GM21515 (cell line): ENCODE measurements around the gene SRP68.

Source experiments
- ATAC-seq: cut with Tn5 transposase; IDR thresholded peaks from one replicate; pipeline ENCODE4 v1.9.1; 2021; ENCODE audit not compliant: unreplicated experiment

Gene SRP68

DNA sequence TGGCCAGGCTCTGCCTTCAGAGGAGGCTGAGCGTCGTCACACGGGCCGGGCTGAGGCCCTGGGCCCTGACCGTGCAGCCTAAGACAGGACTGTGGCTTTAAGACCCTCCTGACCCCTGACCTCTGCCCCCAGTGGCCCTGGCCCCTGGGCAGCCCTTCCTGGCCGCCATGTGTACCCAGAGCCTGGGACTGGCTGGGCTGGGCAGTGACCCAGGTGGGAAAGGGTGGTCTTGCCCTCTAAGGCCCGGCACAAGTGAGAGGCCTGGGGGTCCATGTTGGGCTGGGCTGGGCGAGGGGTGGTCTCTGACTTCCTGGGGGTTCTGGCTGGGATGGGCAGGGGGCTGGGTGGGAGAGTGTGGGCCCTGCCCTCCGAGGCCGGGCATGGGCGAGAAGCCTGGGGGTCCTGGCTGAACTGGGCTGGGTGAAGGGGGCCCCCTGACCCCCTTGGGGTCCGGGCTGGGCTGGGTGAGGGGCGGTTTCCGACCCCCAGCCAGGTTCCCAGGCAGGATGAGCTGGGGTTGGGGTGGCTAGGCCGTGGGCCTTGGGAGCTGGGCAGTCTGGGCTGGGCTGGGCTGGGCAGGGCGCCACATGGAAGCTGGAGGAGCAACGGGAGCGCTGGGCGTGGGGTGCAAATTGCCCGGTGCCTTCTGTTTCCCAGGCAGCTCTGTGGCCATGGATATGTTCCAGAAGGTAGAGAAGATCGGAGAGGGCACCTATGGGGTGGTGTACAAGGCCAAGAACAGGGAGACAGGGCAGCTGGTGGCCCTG is 71.4 kb downstream of the SRP68 start, which contains the start of gene CDK3:
Gene CDK3, plus strand, starts transcription at position 101 of the 767 bp plus-strand sequence. Its CDS starts 571 bp downstream, at position 672.
- ATAC-seq = no peak

DNA sequence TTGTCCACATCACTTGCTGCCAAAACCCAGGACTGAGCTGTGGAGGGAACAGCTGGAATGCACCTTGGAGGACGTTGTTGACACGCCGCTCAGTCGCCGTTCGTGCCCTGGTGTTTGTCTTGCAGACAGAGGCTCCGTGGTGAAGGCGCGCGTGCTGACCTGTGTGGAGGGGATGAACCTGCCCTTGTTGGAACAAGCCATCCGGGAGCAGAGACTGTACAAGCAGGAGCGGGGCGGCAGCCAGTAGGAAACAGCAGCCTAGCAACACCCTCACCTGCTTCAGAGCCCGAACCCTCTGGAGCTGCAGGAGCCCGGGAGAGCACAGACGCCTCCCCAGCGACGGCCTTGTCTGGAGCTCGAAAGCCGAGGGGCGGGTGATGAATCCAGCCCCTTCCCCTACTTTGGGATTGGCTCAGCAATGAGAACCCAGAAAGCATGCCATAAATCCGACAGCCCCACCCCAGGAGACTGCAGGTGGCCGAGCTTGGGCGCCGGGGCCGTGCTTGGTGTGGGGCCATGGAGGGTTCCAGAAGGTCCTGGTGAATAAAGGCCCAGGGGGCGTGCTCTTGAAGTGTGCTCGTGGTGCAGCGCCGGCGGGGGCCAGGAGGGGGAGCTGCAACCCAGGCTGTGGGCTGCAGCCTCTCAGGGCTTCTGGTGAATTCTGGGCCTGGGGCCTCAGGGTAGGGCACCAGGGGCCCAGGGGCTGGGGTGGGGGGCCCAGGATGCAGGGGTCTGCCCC is 72.1 kb downstream of the SRP68 start:
- ATAC-seq = no peak

DNA sequence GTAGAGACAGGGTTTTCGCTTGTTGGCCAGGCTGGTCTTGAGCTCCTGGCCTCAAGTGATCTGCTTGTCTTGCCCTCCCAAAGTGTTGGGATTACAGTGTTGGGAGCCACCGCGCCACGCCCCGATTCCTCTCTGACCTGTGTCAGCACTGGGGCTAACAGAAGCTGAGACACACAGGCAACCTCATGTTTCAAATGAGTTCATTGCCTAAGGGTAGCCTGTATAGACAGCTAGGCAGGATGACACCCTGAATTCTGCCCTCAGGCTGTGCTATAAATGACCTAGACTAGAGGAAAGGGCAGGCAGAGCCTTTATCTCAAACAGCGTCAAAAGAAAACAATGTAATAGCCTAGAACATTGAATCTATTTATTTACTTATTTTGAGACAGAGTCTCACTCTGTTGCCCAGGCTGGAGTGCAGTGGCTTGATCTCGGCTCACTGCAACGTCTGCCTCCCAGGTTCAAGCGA is 74.0 kb downstream of the SRP68 start:
- ATAC-seq = no peak

DNA sequence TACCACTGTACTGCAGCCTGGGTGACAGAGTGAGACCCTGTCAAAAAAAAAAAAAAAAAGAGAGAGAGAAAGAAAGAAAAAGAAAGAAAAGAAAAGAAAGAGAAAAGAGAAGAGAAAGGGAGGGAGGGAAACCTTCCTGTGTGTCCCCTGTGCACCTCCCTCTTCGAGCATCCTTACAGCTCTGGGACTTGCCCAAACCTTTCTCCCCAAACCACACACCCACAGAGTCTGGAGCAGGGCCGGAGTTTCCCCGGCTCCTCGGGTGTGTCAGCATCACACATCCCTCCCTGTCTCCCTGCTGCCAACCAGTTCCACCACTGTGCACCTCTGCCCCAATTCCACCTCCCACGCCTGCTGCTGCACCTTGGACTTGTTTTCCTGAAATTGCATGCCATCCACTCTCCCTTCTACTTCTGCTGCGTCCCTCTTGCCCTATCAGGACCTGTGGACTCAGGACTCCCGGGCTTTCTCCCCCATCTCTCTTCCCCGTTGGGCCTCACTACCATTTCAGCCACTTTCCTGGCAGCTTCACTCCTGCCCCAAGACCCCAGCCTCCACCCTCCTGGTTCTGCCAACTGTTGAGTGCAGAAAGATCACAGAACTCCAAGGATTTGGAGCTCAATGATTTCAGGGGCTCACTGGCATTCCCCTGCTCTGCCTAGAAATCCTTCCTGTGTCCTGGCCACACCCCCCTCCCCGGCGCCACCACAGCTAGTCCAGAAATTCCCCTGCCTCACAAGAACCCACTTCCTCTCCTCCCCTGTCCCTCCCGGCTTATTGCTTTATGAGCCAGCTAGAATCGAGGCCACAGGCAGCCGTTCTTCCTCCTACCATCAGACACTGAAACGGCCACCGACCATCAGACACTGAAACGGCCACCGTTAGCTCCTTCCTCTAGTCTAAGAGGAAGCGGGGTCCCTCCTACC is 75.4 kb downstream of the SRP68 start:
- ATAC-seq = no peak

DNA sequence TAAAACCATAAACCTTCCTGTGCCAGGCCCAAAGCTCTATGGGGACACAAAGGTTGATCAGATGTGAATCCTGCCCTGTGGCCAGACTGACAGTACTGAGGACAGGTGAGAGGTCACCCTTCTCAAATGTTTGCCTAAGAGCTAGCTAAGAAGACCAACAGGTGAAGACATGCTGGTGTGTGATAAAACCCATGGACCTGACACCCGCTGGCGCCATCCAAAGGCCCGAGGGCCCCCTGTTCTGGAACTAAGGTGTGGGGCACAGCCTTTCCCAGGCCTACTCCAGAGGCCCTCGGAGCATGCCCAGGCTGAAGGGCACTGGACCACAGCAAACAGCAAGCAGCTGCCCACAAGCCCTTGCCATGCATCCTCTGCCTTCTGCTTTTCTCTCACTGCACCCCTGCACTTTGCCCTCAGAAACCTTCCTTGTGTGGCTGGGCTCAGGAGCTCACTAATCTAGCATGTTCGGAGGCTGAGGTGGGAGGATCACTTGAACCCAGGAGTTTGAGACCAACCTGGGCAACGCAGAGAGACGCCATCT is 76.9 kb downstream of the SRP68 start:
- no peak for ATAC-seq

DNA sequence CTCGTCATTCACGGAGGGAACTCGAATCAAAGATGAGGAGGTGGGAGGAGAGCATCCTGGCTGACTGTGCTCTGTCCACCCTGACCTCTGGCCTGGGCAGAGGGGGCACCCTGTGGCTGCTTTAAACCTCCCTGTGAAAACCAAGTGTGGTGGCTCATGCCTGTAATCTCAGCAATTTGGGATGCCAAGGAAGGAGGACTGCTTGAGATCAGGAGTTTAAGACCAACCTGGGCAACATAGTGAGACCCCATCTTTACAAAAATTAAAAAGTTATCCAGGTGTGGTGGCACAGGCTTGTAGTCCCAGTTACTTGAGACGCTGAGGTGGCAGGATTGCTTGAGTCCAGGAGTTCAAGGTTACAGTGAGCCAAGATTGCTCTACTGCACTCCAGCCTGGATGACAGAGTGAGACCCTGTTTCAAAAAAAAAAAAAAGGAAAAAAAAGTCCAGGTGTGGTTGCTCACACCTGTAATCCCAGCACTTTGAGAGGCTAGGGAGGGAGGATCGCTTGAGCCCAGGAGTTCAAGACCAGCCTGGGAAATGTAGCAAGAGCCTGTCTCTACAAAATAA is 77.4 kb downstream of the SRP68 start:
- no peak for ATAC-seq

DNA sequence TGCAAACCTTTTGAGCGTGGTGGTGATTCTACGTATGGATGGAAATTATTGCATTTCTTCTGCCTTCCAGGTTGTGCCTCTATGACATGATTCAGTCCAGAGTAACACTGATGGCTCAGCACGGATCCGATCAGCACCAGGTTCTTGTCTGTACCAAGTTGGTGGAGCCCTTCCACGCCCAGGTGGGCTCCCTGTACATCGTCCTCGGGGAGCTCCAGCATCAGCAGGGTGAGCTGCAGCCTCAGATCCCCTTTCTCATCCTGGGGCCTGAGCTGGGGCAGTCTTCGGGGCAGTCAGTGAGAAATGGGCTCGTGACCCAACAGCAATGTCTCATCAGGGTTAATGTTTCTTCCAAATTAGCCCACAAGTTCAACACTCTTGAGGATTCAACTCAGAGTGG is 80.9 kb downstream of the SRP68 start:
- no peak for ATAC-seq
